Coronary artery (tissue), 2 donors: Measurements from ENCODE around the gene SORT1.

ENCODE experiments used
- DNase-seq: peaks from one replicate; pipeline ENCODE4 v3.0.0-alpha.2; 2017; ENCODE audit warnings: low spot score
- H3K27ac ChIP-seq, 2 donors: fragments of 200-600 bp; sonication (generic); one replicate each; pipeline ENCODE4 v1.5.1; 2016 to 2019
- H3K4me3 ChIP-seq: fragments of 200-600 bp; sonication (generic); 2 replicates; pipeline ENCODE4 v1.5.1; 2016; ENCODE audit warnings: mild to moderate bottlenecking, moderate library complexity
- TF ChIP-seq, protein P1 (sequence below): fragments of 200-600 bp; sonication (generic); IDR thresholded peaks from one replicate; pipeline ENCODE4 v1.5.1; 2019; ENCODE audit warnings: antibody characterized with exemption

SORT1 gene

DNA sequence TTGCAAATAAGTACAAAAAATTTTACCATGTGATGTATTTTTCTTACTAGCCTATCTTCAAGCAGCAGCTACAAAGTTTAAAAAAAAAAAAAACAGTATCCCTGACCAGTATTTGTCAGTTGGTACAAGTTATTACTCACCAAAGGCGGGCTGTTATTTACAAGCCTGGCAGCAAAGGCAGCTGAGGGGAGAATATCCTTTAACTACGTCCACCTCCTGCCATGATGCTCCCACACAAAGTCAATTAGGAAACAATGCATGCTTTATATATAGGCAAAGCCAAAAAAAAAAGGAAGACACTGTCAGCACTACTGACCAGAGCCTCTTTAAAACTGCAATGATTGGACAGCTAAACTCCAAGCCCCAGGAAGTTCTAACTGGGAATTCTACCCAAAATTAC, 14.8 kb upstream of the SORT1 start:
- no peak overlapping the region for H3K27ac ChIP-seq
- DNase-seq: no peak
- TF ChIP-seq, protein P1, sequence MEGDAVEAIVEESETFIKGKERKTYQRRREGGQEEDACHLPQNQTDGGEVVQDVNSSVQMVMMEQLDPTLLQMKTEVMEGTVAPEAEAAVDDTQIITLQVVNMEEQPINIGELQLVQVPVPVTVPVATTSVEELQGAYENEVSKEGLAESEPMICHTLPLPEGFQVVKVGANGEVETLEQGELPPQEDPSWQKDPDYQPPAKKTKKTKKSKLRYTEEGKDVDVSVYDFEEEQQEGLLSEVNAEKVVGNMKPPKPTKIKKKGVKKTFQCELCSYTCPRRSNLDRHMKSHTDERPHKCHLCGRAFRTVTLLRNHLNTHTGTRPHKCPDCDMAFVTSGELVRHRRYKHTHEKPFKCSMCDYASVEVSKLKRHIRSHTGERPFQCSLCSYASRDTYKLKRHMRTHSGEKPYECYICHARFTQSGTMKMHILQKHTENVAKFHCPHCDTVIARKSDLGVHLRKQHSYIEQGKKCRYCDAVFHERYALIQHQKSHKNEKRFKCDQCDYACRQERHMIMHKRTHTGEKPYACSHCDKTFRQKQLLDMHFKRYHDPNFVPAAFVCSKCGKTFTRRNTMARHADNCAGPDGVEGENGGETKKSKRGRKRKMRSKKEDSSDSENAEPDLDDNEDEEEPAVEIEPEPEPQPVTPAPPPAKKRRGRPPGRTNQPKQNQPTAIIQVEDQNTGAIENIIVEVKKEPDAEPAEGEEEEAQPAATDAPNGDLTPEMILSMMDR: no peak
- H3K4me3 ChIP-seq: no peak overlapping the region

DNA sequence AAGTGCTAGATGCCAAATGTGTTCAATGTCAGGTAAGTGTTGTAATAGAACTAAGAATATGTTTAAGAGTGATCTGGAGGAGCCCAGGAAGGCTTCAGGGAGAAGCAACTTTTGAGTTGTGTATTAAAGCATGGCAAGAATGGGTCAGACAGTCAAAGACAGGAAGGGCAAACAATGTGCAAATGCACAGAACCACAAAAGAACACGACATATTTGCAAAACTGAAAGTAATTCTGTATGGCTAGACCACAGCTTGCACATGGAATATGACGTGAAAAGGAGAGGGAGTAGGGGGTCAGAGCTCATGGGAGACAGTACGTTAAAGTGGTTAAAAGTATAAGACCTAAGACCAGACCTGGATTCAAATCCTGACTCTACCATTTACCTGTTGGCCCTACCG, 7.1 kb upstream of the SORT1 start:
- TF ChIP-seq, protein P1: no peak
- Histone ChIP-seq H3K4me3 (no peak overlapping the region), H3K27ac (no peak overlapping the region)
- no peak for DNase-seq

DNA sequence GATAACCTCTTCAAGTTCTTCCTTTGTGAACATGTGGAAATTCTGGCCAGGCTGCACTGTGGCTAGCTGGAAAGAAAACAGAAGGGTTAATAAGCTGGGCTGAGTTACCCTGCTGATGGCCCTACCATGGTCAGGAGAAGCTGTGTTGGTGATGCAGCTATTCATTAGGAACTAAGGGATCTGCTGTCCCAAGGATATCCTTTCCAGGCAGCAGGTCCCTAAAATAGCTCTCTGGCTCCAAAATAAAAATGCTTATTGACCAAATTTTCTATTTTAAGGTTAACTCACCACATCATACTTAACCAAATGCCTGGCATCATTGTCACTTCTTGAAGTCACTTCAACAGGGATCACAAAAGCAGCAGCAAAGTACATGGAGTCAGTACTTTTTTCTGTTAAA, 4.3 kb upstream of the SORT1 start:
- H3K4me3 ChIP-seq: no peak overlapping the region
- no peak for DNase-seq
- TF ChIP-seq, protein P1: no peak
- H3K27ac ChIP-seq: peak overlapping the region; percentile 27 to 36

DNA sequence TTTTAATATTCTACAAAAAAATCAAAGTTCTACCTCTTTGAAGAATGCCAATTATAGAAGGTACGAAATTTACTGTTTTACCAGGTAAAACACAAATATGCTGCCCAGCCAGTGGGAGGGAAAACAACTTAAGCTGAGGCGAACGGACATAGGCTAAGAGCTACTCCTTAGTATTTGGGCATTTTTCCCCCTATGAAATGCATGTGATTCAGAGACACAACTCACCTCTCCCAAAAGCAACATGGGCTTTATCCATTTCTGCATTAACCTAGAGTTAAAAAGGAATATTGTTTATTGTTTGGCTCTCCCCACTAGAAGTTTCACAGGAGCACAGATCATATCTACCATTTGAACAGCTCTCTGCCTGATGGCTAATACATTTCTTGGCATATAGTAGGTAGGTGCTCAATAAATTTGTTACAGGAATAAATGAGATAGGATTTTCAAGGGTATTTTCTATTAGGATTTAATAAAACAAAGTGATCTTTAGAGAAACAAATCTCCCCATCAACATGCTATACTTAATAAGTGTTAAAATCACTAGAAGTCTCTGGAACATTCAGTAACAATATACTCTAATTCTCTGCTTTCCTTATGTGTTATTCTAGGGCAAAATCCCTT, 2.4 kb upstream of the SORT1 start:
- no peak overlapping the region for H3K27ac ChIP-seq
- TF ChIP-seq, protein P1: no peak
- H3K4me3 ChIP-seq: no peak overlapping the region
- DNase-seq: no peak

DNA sequence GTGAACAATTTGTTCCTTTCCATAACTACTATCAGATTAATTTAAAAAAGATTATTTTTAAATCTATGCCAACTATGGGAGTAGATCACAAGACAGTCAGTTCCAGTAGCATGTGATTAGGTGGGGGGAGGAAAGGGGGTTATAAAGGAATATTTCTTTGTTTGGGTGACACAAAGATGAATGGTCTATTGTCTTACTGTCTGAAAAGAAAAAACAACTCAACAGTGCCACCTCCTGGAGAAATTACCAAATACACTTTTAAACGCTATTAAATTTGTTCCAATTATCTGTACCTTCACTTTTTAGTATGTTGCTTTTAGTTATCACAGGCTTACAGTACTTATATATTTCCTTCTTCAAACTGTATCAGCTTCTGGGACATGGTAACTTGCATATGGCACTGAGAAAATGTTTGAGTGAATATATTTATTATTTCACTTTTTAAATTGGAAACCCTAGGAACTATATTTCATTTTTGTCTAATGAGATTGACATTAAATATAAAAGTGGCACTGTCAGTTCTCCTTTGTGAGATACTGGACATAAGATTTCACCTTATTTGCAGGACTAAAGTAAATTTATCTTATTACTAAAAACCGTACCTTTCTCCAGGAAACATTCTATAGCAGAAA, 1.7 kb upstream of the SORT1 start:
- TF ChIP-seq, protein P1: peak; percentile 31
- Histone ChIP-seq H3K4me3 (no peak overlapping the region), H3K27ac (no peak overlapping the region)
- DNase-seq: no peak

DNA sequence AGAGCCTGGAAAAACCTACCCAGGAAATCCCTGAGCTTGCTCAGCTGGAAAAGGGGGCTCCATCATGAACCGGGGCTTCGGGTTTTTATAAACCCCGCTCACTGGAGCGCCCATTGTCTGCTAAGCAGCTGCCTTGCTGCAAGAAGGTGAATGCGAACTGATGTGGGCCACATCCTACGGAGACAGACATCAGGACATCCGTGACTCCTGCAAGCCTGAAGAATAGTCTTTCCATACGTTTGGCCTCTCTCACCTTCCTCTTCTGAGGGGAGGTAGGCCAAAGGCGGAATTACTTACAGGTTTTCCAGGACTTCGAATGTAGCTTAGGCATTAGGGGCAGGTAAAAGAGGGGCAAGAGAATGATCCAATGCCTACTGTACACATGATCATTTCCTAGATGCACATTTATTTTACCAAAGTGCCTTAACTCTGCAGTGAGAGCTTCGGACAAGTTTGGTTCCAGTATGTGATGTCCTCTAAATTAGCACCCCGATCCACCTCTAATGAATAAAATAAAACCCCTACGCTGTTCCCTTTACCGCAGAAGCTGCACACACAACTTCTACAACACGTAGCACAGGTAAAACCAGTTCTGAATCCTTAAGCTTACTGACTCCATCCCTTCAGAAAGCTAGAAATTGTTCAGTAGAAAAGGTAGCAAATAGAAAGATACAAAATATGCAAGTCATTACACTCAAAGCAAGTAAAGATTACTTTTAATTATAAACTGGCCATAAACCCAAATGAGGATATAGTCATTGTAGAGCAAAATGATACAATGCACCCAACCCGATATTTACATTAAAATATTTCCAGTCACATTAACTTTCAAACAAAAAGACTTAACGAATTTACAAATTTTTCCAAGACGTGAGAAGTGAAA, 866 bp upstream of the SORT1 start:
- Histone ChIP-seq H3K4me3 (peak overlapping the region; percentile 83), H3K27ac (peak overlapping the region; percentile 96 to 97)
- DNase-seq: no peak
- TF ChIP-seq, protein P1: no peak
